ENCODE measurements around the gene ATAD5.
"Not testable (repeated sequence)": the region's sequence is repeated elsewhere in the genome, so short reads cannot be mapped to it uniquely, and the experiment has no call there.

Gene ATAD5

GRCh38 chr17:30906101-30906911, 74.5 kb downstream of the ATAD5 start, which contains the start of gene TEFM:
TSS of gene TEFM (minus strand) at chr17:30906238. CDS start at chr17:30906198, 40 bp downstream.
- Histone ChIP-seq H3K36me3 (peaks cover 16% of the 10 kb centered on the region), H3K4me1 (ENCODE audit: control insufficient read depth in 1 of 2, insufficient read depth in 1 of 2, low read depth in 1 of 2, low read length in 1 of 2) (peaks cover 9 to 16% of the 10 kb centered on the region in 2 experiments), H3K27me3 (no peaks in the 10 kb centered on the region), H3K27ac (peak within 1 kb of the TSS; percentile 87), H3K4me3 (ENCODE audit: low read depth in 1 of 2, low read length in 1 of 2) (peak within 1 kb of the TSS; percentile 70 to 85), H3K9me3 (no peaks in the 10 kb centered on the region)
- no peak for TF ChIP-seq CTCF (IDR thresholded peaks at IDR 0.05)

- TF ChIP-seq CTCF (IDR thresholded peaks at IDR 0.05), result no peak
- no peaks in the 10 kb centered on the region for H3K27me3 ChIP-seq
- H3K27ac ChIP-seq, result no peak overlapping the region
- peaks cover 8 to 15% of the 10 kb centered on the region in 2 experiments for H3K4me1 ChIP-seq (ENCODE audit: control insufficient read depth in 1 of 2, insufficient read depth in 1 of 2, low read depth in 1 of 2, low read length in 1 of 2)
- H3K36me3 ChIP-seq, result no peaks in the 10 kb centered on the region
- H3K4me3 ChIP-seq (ENCODE audit: low read depth in 1 of 2, low read length in 1 of 2), result no peak overlapping the region
- no peaks in the 10 kb centered on the region for H3K9me3 ChIP-seq
Observed at GRCh38 chr17:30908717-30909420, 77.1 kb downstream of the ATAD5 start.

GRCh38 chr17:30910151-30910550, 78.4 kb downstream of the ATAD5 start:
- not testable (repeated sequence) for H3K27ac ChIP-seq, H3K36me3 ChIP-seq

GRCh38 chr17:30913955-30914354, 82.2 kb downstream of the ATAD5 start:
- no peak for TF ChIP-seq CTCF (IDR thresholded peaks at IDR 0.05)
- no peaks in the 10 kb centered on the region for H3K4me1 ChIP-seq (ENCODE audit: control insufficient read depth in 1 of 2, insufficient read depth in 1 of 2, low read depth in 1 of 2, low read length in 1 of 2)
- H3K27ac ChIP-seq, result no peak overlapping the region
- H3K4me3 ChIP-seq (ENCODE audit: low read depth in 1 of 2, low read length in 1 of 2), result no peak overlapping the region
- no peaks in the 10 kb centered on the region for H3K9me3 ChIP-seq
- no peaks in the 10 kb centered on the region for H3K36me3 ChIP-seq
- H3K27me3 ChIP-seq, result peaks cover 25% of the 10 kb centered on the region

More at GRCh38 chr17:30910151-30910550, 78.4 kb downstream of the ATAD5 start:
- H3K4me1 ChIP-seq (ENCODE audit: control insufficient read depth in 1 of 2, insufficient read depth in 1 of 2, low read depth in 1 of 2, low read length in 1 of 2), result peaks cover 8 to 15% of the 10 kb centered on the region in 2 experiments
- not testable (repeated sequence) for H3K9me3 ChIP-seq; H3K27me3 ChIP-seq; H3K4me3 ChIP-seq (ENCODE audit: low read depth in 1 of 2, low read length in 1 of 2)

GRCh38 chr17:30915833-30916611, 84.3 kb downstream of the ATAD5 start:
- no peak for TF ChIP-seq CTCF (IDR thresholded peaks at IDR 0.05)
- no peaks in the 10 kb centered on the region for H3K4me1 ChIP-seq (ENCODE audit: control insufficient read depth in 1 of 2, insufficient read depth in 1 of 2, low read depth in 1 of 2, low read length in 1 of 2)
- H3K27me3 ChIP-seq, result peaks cover 42% of the 10 kb centered on the region
- no peaks in the 10 kb centered on the region for H3K9me3 ChIP-seq
- no peaks in the 10 kb centered on the region for H3K36me3 ChIP-seq
- H3K4me3 ChIP-seq (ENCODE audit: low read depth in 1 of 2, low read length in 1 of 2), result no peak overlapping the region
- H3K27ac ChIP-seq, result no peak overlapping the region

All from neutrophil (primary cell).